ENCODE results near the gene CEP131.

CEP131 gene

GRCh38 chr17:81263371-81264181 is 40.8 kb upstream of the CEP131 start:
- no peak for TF ChIP-seq EZH2phosphoT487 (conservative IDR thresholded peaks at IDR 0.05; ENCODE audit: low read length)
- TF ChIP-seq CTCF (IDR thresholded peaks at IDR 0.05; ENCODE audit: insufficient read depth, low read length, poor library complexity, severe bottlenecking) = no peak
- Histone ChIP-seq H3K27ac (ENCODE audit: low read depth, low read length) (no peak overlapping the region), H3K9me2 (replicated peaks; ENCODE audit: insufficient read depth, low read length) (no peaks in the 10 kb centered on the region), H4K20me1 (ENCODE audit: low read depth, low read length) (no peaks in the 10 kb centered on the region), H3K4me2 (ENCODE audit: low read depth, low read length, poor library complexity, severe bottlenecking) (no peak overlapping the region), H2AFZ (ENCODE audit: low read depth, low read length, severe bottlenecking) (no peak overlapping the region), H3F3A (ENCODE audit: insufficient read depth) (no peaks in the 10 kb centered on the region), H3K27me3 (ENCODE audit: low read length) (no peaks in the 10 kb centered on the region), H3K9me3 (ENCODE audit: insufficient read depth, low read length) (no peaks in the 10 kb centered on the region), H3K4me3 (ENCODE audit: insufficient read depth, low read length, poor library complexity, severe bottlenecking) (no peak overlapping the region), H3K79me2 (ENCODE audit: insufficient read depth, low read length) (no peaks in the 10 kb centered on the region), H3K36me3 (ENCODE audit: low read length) (no peaks in the 10 kb centered on the region), H3K9ac (ENCODE audit: low read length) (no peak overlapping the region)

DNA sequence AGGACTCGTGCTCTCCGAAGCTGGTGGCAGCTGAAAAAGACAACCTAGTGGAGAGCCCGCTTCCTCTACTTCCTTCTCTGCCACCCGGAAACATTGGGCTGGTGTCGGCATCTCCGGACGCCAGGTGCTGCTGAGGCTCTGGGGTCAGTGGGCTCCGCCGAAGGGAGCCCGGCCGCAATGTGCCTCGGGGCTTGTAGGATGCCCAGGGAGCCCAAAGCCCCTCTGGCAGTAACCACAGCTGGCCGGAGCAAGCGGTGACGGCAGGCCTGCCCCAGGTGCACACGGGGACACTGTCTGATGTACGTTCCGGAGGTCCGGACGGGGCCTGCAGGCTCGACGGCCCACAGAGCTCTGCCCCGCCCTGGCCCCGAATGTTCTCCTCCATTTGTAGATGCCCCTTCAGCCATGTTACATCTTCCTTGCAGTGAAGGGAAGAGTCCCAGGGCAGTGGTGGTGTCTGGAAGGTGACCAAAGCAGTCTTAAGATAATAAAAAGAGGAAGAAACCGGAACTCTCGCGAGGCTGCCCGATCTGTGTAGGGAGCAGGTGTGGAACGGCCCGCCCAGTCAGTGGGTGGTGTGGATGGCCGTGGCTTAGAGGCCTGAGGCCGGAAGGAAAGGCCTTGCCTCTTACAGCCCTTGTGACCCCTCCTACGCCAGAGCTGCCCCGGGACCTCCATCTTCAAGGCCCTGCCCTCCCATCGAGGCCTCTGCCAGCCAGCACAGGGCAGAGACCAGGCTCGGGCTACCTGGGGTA is 39.0 kb upstream of the CEP131 start:
- no peak overlapping the region for H3K4me3 ChIP-seq (ENCODE audit: insufficient read depth, low read length, poor library complexity, severe bottlenecking)
- TF ChIP-seq CTCF (IDR thresholded peaks at IDR 0.05; ENCODE audit: insufficient read depth, low read length, poor library complexity, severe bottlenecking) = no peak
- no peak for TF ChIP-seq EZH2phosphoT487 (conservative IDR thresholded peaks at IDR 0.05; ENCODE audit: low read length)
- no peaks in the 10 kb centered on the region for H3K27me3 ChIP-seq (ENCODE audit: low read length)
- H3K9ac ChIP-seq (ENCODE audit: low read length) = no peak overlapping the region
- H3F3A ChIP-seq (ENCODE audit: insufficient read depth) = no peaks in the 10 kb centered on the region
- no peaks in the 10 kb centered on the region for H3K79me2 ChIP-seq (ENCODE audit: insufficient read depth, low read length)
- no peak overlapping the region for H3K27ac ChIP-seq (ENCODE audit: low read depth, low read length)
- H4K20me1 ChIP-seq (ENCODE audit: low read depth, low read length) = no peaks in the 10 kb centered on the region
- H3K4me2 ChIP-seq (ENCODE audit: low read depth, low read length, poor library complexity, severe bottlenecking) = no peak overlapping the region
- H3K9me3 ChIP-seq (ENCODE audit: insufficient read depth, low read length) = no peaks in the 10 kb centered on the region
- no peaks in the 10 kb centered on the region for H3K36me3 ChIP-seq (ENCODE audit: low read length)
- no peak overlapping the region for H2AFZ ChIP-seq (ENCODE audit: low read depth, low read length, severe bottlenecking)
- H3K9me2 ChIP-seq (replicated peaks; ENCODE audit: insufficient read depth, low read length) = no peaks in the 10 kb centered on the region

- Histone ChIP-seq H3K9me3 (ENCODE audit: insufficient read depth, low read length) (no peaks in the 10 kb centered on the region), H3K4me2 (ENCODE audit: low read depth, low read length, poor library complexity, severe bottlenecking) (no peak overlapping the region), H3F3A (ENCODE audit: insufficient read depth) (no peaks in the 10 kb centered on the region), H3K27me3 (ENCODE audit: low read length) (no peaks in the 10 kb centered on the region), H3K27ac (ENCODE audit: low read depth, low read length) (no peak overlapping the region), H4K20me1 (ENCODE audit: low read depth, low read length) (no peaks in the 10 kb centered on the region), H2AFZ (ENCODE audit: low read depth, low read length, severe bottlenecking) (no peak overlapping the region), H3K9me2 (replicated peaks; ENCODE audit: insufficient read depth, low read length) (no peaks in the 10 kb centered on the region), H3K9ac (ENCODE audit: low read length) (no peak overlapping the region), H3K4me3 (ENCODE audit: insufficient read depth, low read length, poor library complexity, severe bottlenecking) (no peak overlapping the region), H3K79me2 (ENCODE audit: insufficient read depth, low read length) (no peaks in the 10 kb centered on the region), H3K36me3 (ENCODE audit: low read length) (no peaks in the 10 kb centered on the region)
- TF ChIP-seq EZH2phosphoT487 (conservative IDR thresholded peaks at IDR 0.05; ENCODE audit: low read length) = no peak
- TF ChIP-seq CTCF (IDR thresholded peaks at IDR 0.05; ENCODE audit: insufficient read depth, low read length, poor library complexity, severe bottlenecking) = no peak
Observed at GRCh38 chr17:81261096-81261495, 38.3 kb upstream of the CEP131 start.

All from SU-DHL-6 (cell line).